ENCODE results near the gene IGF2BP2.

Gene IGF2BP2

GRCh38 chr3:185630182-185630622 lies 194.6 kb downstream of the IGF2BP2 start:
- no peak for DNase-seq

GRCh38 chr3:185629554-185630181 lies 195.2 kb downstream of the IGF2BP2 start:
- H3K27me3 Mint-ChIP-seq: no peaks in the 10 kb centered on the region
- H3K4me3 Mint-ChIP-seq: no peak overlapping the region
- no peak for DNase-seq
- peaks cover 25% of the 10 kb centered on the region for H3K4me1 Mint-ChIP-seq
- peak; percentile 62 for ATAC-seq
- peak overlapping the region in 1 of 2 donors; percentile 33 for H3K27ac Mint-ChIP-seq
- no peaks in the 10 kb centered on the region for H3K9me3 Mint-ChIP-seq

More at GRCh38 chr3:185630182-185630622, 194.6 kb downstream of the IGF2BP2 start:
- no peaks in the 10 kb centered on the region for H3K27me3 Mint-ChIP-seq
- H3K4me3 Mint-ChIP-seq: no peak overlapping the region
- ATAC-seq: no peak
- H3K9me3 Mint-ChIP-seq: no peaks in the 10 kb centered on the region
- peak overlapping the region; percentile 19 to 33 for H3K27ac Mint-ChIP-seq
- H3K4me1 Mint-ChIP-seq: peaks cover 24% of the 10 kb centered on the region

- Mint-ChIP-seq H3K27me3 (no peaks in the 10 kb centered on the region), H3K27ac (peak overlapping the region; percentile 41 to 49), H3K9me3 (no peaks in the 10 kb centered on the region), H3K4me1 (peaks cover 18% of the 10 kb centered on the region), H3K4me3 (no peak overlapping the region)
- peak; percentile 76 for ATAC-seq
- no peak for DNase-seq
These were observed 199.1 kb downstream of the IGF2BP2 start for GRCh38 chr3:185625784-185626183.

GRCh38 chr3:185623939-185624665 lies 200.7 kb downstream of the IGF2BP2 start:
- H3K27ac Mint-ChIP-seq: no peak overlapping the region
- peaks cover 9% of the 10 kb centered on the region for H3K4me1 Mint-ChIP-seq
- no peaks in the 10 kb centered on the region for H3K27me3 Mint-ChIP-seq
- DNase-seq: no peak
- no peak overlapping the region for H3K4me3 Mint-ChIP-seq
- no peaks in the 10 kb centered on the region for H3K9me3 Mint-ChIP-seq
- ATAC-seq: no peak

GRCh38 chr3:185613016-185613415 lies 211.8 kb downstream of the IGF2BP2 start:
- H3K4me3 Mint-ChIP-seq: no peak overlapping the region
- no peaks in the 10 kb centered on the region for H3K9me3 Mint-ChIP-seq
- H3K27me3 Mint-ChIP-seq: no peaks in the 10 kb centered on the region
- peak overlapping the region in 1 of 2 donors; percentile 55 for H3K27ac Mint-ChIP-seq
- no peaks in the 10 kb centered on the region for H3K4me1 Mint-ChIP-seq
- DNase-seq: no peak
- ATAC-seq: no peak

GRCh38 chr3:185606196-185606595 lies 218.6 kb downstream of the IGF2BP2 start:
- DNase-seq (no peak), ATAC-seq (no peak)
- Mint-ChIP-seq H3K4me1 (peaks cover 9% of the 10 kb centered on the region), H3K27me3 (no peaks in the 10 kb centered on the region), H3K9me3 (no peaks in the 10 kb centered on the region), H3K27ac (peak overlapping the region in 1 of 2 donors; percentile 69), H3K4me3 (no peak overlapping the region)

GRCh38 chr3:185605566-185605965 lies 219.3 kb downstream of the IGF2BP2 start:
- Mint-ChIP-seq H3K27me3 (no peaks in the 10 kb centered on the region), H3K27ac (no peak overlapping the region), H3K4me3 (no peak overlapping the region), H3K4me1 (peaks cover 9% of the 10 kb centered on the region), H3K9me3 (no peaks in the 10 kb centered on the region)
- no peak for ATAC-seq
- no peak for DNase-seq

- no peak for DNase-seq
- peak overlapping the region in 1 of 2 donors; percentile 50 for H3K4me3 Mint-ChIP-seq
- no peaks in the 10 kb centered on the region for H3K27me3 Mint-ChIP-seq
- peak overlapping the region; percentile 31 to 99 for H3K27ac Mint-ChIP-seq
- H3K9me3 Mint-ChIP-seq: no peaks in the 10 kb centered on the region
- ATAC-seq: peak; percentile 81
- H3K4me1 Mint-ChIP-seq: peaks cover 7% of the 10 kb centered on the region
These were observed 229.3 kb downstream of the IGF2BP2 start for GRCh38 chr3:185595526-185595925.

- peaks cover 8% of the 10 kb centered on the region for H3K4me1 Mint-ChIP-seq
- no peak for ATAC-seq
- peak overlapping the region in 1 of 2 donors; percentile 12 for H3K27ac Mint-ChIP-seq
- no peaks in the 10 kb centered on the region for H3K9me3 Mint-ChIP-seq
- no peaks in the 10 kb centered on the region for H3K27me3 Mint-ChIP-seq
- DNase-seq: no peak
- no peak overlapping the region for H3K4me3 Mint-ChIP-seq
These were observed 230.8 kb downstream of the IGF2BP2 start for GRCh38 chr3:185594073-185594472.

All from stimulated activated naive CD8-positive, alpha-beta T cell treated with anti-CD3 and anti-CD28 coated beads, Interleukin-15, amount 100 ng/mL, for 72 hours (primary cell).